Smooth muscle cell (in vitro differentiated cells): ENCODE data around the gene HK2. TPM values are rescaled to one million over a fixed set of nuclear protein-coding genes. Genes with fewer than 3 reads are reported as not detected.

Experiments
- DNase-seq: peaks from one replicate; lab custom pipeline; 2025; ENCODE audit not compliant: unreplicated experiment; lab: John Stamatoyannopoulos, UW
- H2AFZ ChIP-seq: fragments of 200-600 bp; sonication (generic); 2 replicates; pipeline ENCODE4 v1.6.0; 2016; ENCODE audit warnings: antibody characterized with exemption, low read depth, mild to moderate bottlenecking
- H3F3A ChIP-seq: fragments of 200-600 bp; sonication (generic); 2 replicates; pipeline ENCODE4 v1.6.0; 2017; ENCODE audit warnings: antibody characterized with exemption, low read depth
- H3K27ac ChIP-seq: fragments of 200-600 bp; sonication (generic); 2 replicates; pipeline ENCODE4 v1.5.1; 2016; ENCODE audit warnings: low read depth, mild to moderate bottlenecking
- H3K27me3 ChIP-seq: fragments of 200-600 bp; sonication (generic); 2 replicates; pipeline ENCODE4 v1.6.1; 2016; ENCODE audit warnings: low read depth, mild to moderate bottlenecking
- H3K36me3 ChIP-seq: fragments of 200-600 bp; sonication (generic); 2 replicates; pipeline ENCODE4 v1.5.1; 2016; ENCODE audit warnings: low read depth
- H3K4me1 ChIP-seq: fragments of 200-600 bp; sonication (generic); 2 replicates; pipeline ENCODE4 v1.5.1; 2016; ENCODE audit warnings: low read depth
- H3K4me2 ChIP-seq: fragments of 200-600 bp; sonication (generic); 2 replicates; pipeline ENCODE4 v1.6.0; 2016; ENCODE audit warnings: mild to moderate bottlenecking
- H3K4me3 ChIP-seq: fragments of 200-600 bp; sonication (generic); 2 replicates; pipeline ENCODE4 v1.5.1; 2016; ENCODE audit warnings: mild to moderate bottlenecking
- H3K79me2 ChIP-seq: fragments of 200-600 bp; sonication (generic); 2 replicates; pipeline ENCODE4 v1.6.0; 2016; ENCODE audit warnings: low read depth, mild to moderate bottlenecking
- H3K9ac ChIP-seq: fragments of 200-600 bp; sonication (generic); 2 replicates; pipeline ENCODE4 v1.6.0; 2016; ENCODE audit warnings: low read depth
- H3K9me3 ChIP-seq: fragments of 200-600 bp; sonication (generic); replicated peaks from 2 replicates; pipeline ENCODE4 v1.5.1; 2016; ENCODE audit warnings: low read depth
- H4K20me1 ChIP-seq: fragments of 200-600 bp; sonication (generic); 2 replicates; pipeline ENCODE4 v1.6.0; 2016; ENCODE audit warnings: low read depth
- CTCF ChIP-seq: fragments of 200-600 bp; sonication (generic); IDR thresholded peaks from 2 replicates; pipeline ENCODE4 v1.5.1; 2017; ENCODE audit warnings: borderline replicate concordance, mild to moderate bottlenecking, antibody characterized with exemption; ENCODE audit not compliant: insufficient read depth, poor library complexity, severe bottlenecking
- WGBS: methylation state at CpG from one replicate; pipeline ENCODE4 v1.1.7; 2016; ENCODE audit warnings: low lambda C conversion rate; 5-methylcytosine and 5-hydroxymethylcytosine counted together
- polyA plus RNA-seq: library from polyadenylated mRNA; unstranded; fragments of >200 nt; fragmentation: Nextera tagmentation; extraction: Ambion mirVana; gene quantifications from 2 replicates; pipeline ENCODE4 v1.2.1, GENCODE V29; 2016
- total RNA-seq: library from RNA; depleted of rRNA; stranded (reverse); fragments of >200 nt; gene quantifications from 2 replicates; pipeline ENCODE4 v1.2.3, GENCODE V29; 2014

Gene HK2
- total and polyA plus RNA-seq, 2 experiments from 2014 or later, result 20.3 to 38.0 TPM

DNA sequence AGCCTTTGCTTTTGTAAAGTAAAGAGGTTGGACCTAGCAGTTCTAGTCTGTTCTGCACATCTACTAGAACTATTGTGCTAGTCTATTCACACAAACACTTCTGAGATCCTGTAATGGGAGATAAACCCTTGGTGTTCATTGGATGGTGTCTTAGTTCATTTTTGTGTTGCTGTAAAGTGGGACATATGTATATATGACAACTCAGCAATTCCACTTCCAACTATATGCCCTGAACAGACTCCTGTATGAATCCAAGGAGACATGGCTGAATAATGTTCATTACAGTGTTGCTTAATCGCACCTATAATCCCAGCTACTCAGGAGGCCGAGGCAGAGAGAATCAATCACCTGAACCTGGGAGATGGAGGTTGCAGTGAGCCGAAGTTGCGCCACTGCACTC, 23.3 kb downstream of the HK2 start:
- Histone ChIP-seq H3K79me2 (peaks cover 13% of the 10 kb centered on the region), H3K9me3 (no peaks in the 10 kb centered on the region), H3K4me2 (no peak overlapping the region), H3F3A (no peaks in the 10 kb centered on the region), H3K4me3 (no peak overlapping the region), H3K27me3 (no peaks in the 10 kb centered on the region), H3K9ac (no peak overlapping the region), H3K27ac (no peak overlapping the region), H3K36me3 (peaks cover 13% of the 10 kb centered on the region), H2AFZ (no peak overlapping the region), H3K4me1 (no peaks in the 10 kb centered on the region), H4K20me1 (peaks cover 95% of the 10 kb centered on the region)
- TF ChIP-seq CTCF, result no peak
- 97% methylated on average over 4 of the region's 4 CpGs for WGBS
- DNase-seq, result no peak

DNA sequence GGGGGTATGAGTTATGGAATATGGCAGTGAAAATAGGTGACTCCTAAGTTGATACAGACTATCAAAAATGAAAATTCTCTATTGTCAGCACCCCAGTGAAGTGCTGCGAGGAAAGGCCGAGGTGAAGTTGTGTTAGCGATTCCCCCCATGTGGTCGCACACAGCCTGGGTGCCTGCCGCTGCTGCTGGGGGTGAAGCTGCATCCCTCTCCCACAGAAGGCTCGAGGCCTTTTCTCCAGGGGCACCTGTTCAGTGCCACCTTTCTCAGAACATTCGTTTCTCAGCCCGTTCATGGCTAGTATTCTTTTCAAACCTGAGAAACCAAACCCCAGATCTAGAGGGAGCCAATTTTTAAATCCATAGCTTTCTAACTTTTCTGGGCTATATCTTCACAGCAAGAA, 23.8 kb downstream of the HK2 start:
- H3K4me2 ChIP-seq, result no peak overlapping the region
- 94% methylated on average over 8 of the region's 8 CpGs for WGBS
- no peaks in the 10 kb centered on the region for H3K9me3 ChIP-seq
- H3K4me1 ChIP-seq, result no peaks in the 10 kb centered on the region
- peaks cover 95% of the 10 kb centered on the region for H4K20me1 ChIP-seq
- peaks cover 13% of the 10 kb centered on the region for H3K36me3 ChIP-seq
- H3F3A ChIP-seq, result no peaks in the 10 kb centered on the region
- H3K79me2 ChIP-seq, result peaks cover 8% of the 10 kb centered on the region
- no peak overlapping the region for H3K4me3 ChIP-seq
- no peak for TF ChIP-seq CTCF
- H3K9ac ChIP-seq, result no peak overlapping the region
- H2AFZ ChIP-seq, result no peak overlapping the region
- no peaks in the 10 kb centered on the region for H3K27me3 ChIP-seq
- H3K27ac ChIP-seq, result no peak overlapping the region
- DNase-seq, result no peak

DNA sequence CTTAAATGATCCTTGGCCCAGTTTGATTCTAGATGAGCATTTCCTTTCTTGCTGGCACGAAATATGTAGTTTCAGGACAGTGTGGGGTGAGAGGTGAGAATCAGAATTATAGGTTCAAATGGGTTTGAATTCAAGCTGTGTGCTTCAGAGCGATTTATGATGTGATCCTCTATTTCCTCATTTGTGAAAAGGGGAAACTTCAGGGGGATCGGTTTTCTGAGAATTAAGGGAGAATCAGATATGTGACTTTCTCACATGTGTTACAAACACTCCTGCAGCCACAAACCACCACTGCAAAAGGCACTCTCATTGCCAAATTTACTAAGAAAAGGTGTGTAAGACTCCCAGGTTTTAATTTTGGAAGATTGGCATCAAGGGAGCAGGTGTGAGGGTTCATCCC, 24.4 kb downstream of the HK2 start:
- no peaks in the 10 kb centered on the region for H3F3A ChIP-seq
- H3K4me2 ChIP-seq, result no peak overlapping the region
- H2AFZ ChIP-seq, result no peak overlapping the region
- no peak overlapping the region for H3K9ac ChIP-seq
- peaks cover 13% of the 10 kb centered on the region for H3K36me3 ChIP-seq
- H3K27me3 ChIP-seq, result no peaks in the 10 kb centered on the region
- H3K4me1 ChIP-seq, result no peaks in the 10 kb centered on the region
- H3K79me2 ChIP-seq, result peaks cover 5% of the 10 kb centered on the region
- no peak for DNase-seq
- H4K20me1 ChIP-seq, result peaks cover 95% of the 10 kb centered on the region
- no peak overlapping the region for H3K27ac ChIP-seq
- no peak for TF ChIP-seq CTCF
- H3K9me3 ChIP-seq, result no peaks in the 10 kb centered on the region
- no peak overlapping the region for H3K4me3 ChIP-seq
- 91% methylated on average over 3 of the region's 3 CpGs for WGBS

GRCh38 chr2:74860079-74860478, 26.2 kb downstream of the HK2 start:
- Histone ChIP-seq H3K9me3 (no peaks in the 10 kb centered on the region), H3K4me3 (no peak overlapping the region), H3K27me3 (no peaks in the 10 kb centered on the region), H4K20me1 (peaks cover 96% of the 10 kb centered on the region), H2AFZ (no peak overlapping the region), H3K79me2 (no peaks in the 10 kb centered on the region), H3K36me3 (peaks cover 7% of the 10 kb centered on the region), H3K4me2 (no peak overlapping the region), H3K9ac (no peak overlapping the region), H3F3A (no peaks in the 10 kb centered on the region), H3K4me1 (no peaks in the 10 kb centered on the region), H3K27ac (no peak overlapping the region)
- DNase-seq, result no peak
- WGBS, result 92% methylated on average over 3 of the region's 3 CpGs
- TF ChIP-seq CTCF, result no peak
